ENCODE measurements around the gene XRCC5. TPM values are rescaled to one million over a fixed set of nuclear protein-coding genes. Genes with fewer than 3 reads are reported as not detected.
A peak's percentile ranks its signal among the peaks of the same experiment; 100 is the strongest.
"Not testable (repeated sequence)": the region's sequence is repeated elsewhere in the genome, so short reads cannot be mapped to it uniquely, and the experiment has no call there.

XRCC5 gene
- total RNA-seq, 4 donors from 2014 or later: 113 to 149 (median 137) TPM

- Histone ChIP-seq H3K27ac (replicated peaks in 1 of 4) (no peak overlapping the region), H3K4me1 (no peaks in the 10 kb centered on the region), H3K36me3 (peaks cover 83 to 99% (median 92%) of the 10 kb centered on the region in 4 donors), H3K27me3 (no peaks in the 10 kb centered on the region), H3K9me3 (no peaks in the 10 kb centered on the region), H3K4me3 (no peak overlapping the region)
- intact Hi-C loops (cut with DNase I): no loop called here
- TF ChIP-seq POLR2AphosphoS5 (IDR thresholded peaks at IDR 0.05) (no peak), POLR2A (IDR thresholded peaks at IDR 0.05; ENCODE audit: low read depth) (no peak), CTCF (IDR thresholded peaks at IDR 0.05) (peak in 2 of 3 experiments; percentile 20 to 29)
- DNase-seq (ENCODE audit: extremely low spot score): no peak
Measured at GRCh38 chr2:216139884-216140283, 30.7 kb downstream of the XRCC5 start.

GRCh38 chr2:216141516-216141915, 32.4 kb downstream of the XRCC5 start:
- H3K4me1 ChIP-seq; H3K4me3 ChIP-seq; DNase-seq (ENCODE audit: extremely low spot score); H3K27ac ChIP-seq (replicated peaks in 1 of 4); H3K27me3 ChIP-seq; H3K9me3 ChIP-seq; intact Hi-C loops (cut with DNase I): not testable (repeated sequence)
- peaks cover 70 to 99% (median 86%) of the 10 kb centered on the region in 4 donors for H3K36me3 ChIP-seq
- 91% methylated on average over 3 of the region's 4 CpGs for WGBS

GRCh38 chr2:216142540-216142939, 33.4 kb downstream of the XRCC5 start:
- no peaks in the 10 kb centered on the region for H3K27me3 ChIP-seq
- TF ChIP-seq POLR2AphosphoS5 (IDR thresholded peaks at IDR 0.05): no peak
- no peak for TF ChIP-seq EP300 (IDR thresholded peaks at IDR 0.05)
- no peak for TF ChIP-seq POLR2A (IDR thresholded peaks at IDR 0.05; ENCODE audit: low read depth)
- no peak for TF ChIP-seq CTCF (IDR thresholded peaks at IDR 0.05)
- no peaks in the 10 kb centered on the region for H3K9me3 ChIP-seq
- peaks cover 61 to 99% (median 84%) of the 10 kb centered on the region in 4 donors for H3K36me3 ChIP-seq
- no peak overlapping the region for H3K4me3 ChIP-seq
- no peaks in the 10 kb centered on the region for H3K4me1 ChIP-seq
- H3K27ac ChIP-seq (replicated peaks in 1 of 4): no peak overlapping the region
- 91% methylated on average over 1 of the region's 1 CpG for WGBS
- DNase-seq (ENCODE audit: extremely low spot score): no peak
- intact Hi-C loops (cut with DNase I): no loop called here

GRCh38 chr2:216144372-216144771, 35.2 kb downstream of the XRCC5 start:
- Histone ChIP-seq H3K27ac (replicated peaks in 1 of 4) (no peak overlapping the region), H3K4me3 (no peak overlapping the region), H3K36me3 (peaks cover 45 to 99% (median 82%) of the 10 kb centered on the region in 4 donors), H3K27me3 (no peaks in the 10 kb centered on the region), H3K9me3 (no peaks in the 10 kb centered on the region), H3K4me1 (no peaks in the 10 kb centered on the region)
- intact Hi-C loops (cut with DNase I): no loop called here
- WGBS: 75% methylated on average over 1 of the region's 1 CpG
- no peak for DNase-seq (ENCODE audit: extremely low spot score)
- TF ChIP-seq CTCF (IDR thresholded peaks at IDR 0.05) (no peak), POLR2AphosphoS5 (IDR thresholded peaks at IDR 0.05) (no peak), POLR2A (IDR thresholded peaks at IDR 0.05; ENCODE audit: low read depth) (no peak), EP300 (IDR thresholded peaks at IDR 0.05) (no peak)

- no peak for DNase-seq (ENCODE audit: extremely low spot score)
- peaks cover 45 to 99% (median 82%) of the 10 kb centered on the region in 4 donors for H3K36me3 ChIP-seq
- intact Hi-C loops (cut with DNase I): no loop called here
Measured at GRCh38 chr2:216144857-216145256, 35.7 kb downstream of the XRCC5 start.

More at GRCh38 chr2:216144857-216145256, 35.7 kb downstream of the XRCC5 start:
- Histone ChIP-seq H3K27ac (replicated peaks in 1 of 4) (no peak overlapping the region), H3K9me3 (no peaks in the 10 kb centered on the region), H3K27me3 (no peaks in the 10 kb centered on the region), H3K4me1 (no peaks in the 10 kb centered on the region), H3K4me3 (no peak overlapping the region)
- 94% methylated on average over 4 of the region's 4 CpGs for WGBS
- TF ChIP-seq POLR2A (IDR thresholded peaks at IDR 0.05; ENCODE audit: low read depth) (no peak), EP300 (IDR thresholded peaks at IDR 0.05) (no peak), CTCF (IDR thresholded peaks at IDR 0.05) (no peak), POLR2AphosphoS5 (IDR thresholded peaks at IDR 0.05) (no peak)
